GM21786 (cell line): ENCODE measurements around the gene FNDC7.
A peak's percentile ranks its signal among the peaks of the same experiment; 100 is the strongest.
"Not testable (repeated sequence)": the region's sequence is repeated elsewhere in the genome, so short reads cannot be mapped to it uniquely, and the experiment has no call there.

Experiments used
- ATAC-seq: cut with Tn5 transposase; IDR thresholded peaks from one replicate; pipeline ENCODE4 v1.9.1; 2021; ENCODE audit not compliant: unreplicated experiment

Gene FNDC7

GRCh38 chr1:108734171-108734865, 21.6 kb downstream of the FNDC7 start:
- no peak for ATAC-seq

GRCh38 chr1:108742253-108742652, 29.5 kb downstream of the FNDC7 start:
- ATAC-seq = no peak

- no peak for ATAC-seq
Observed at GRCh38 chr1:108745980-108746381, 33.3 kb downstream of the FNDC7 start.

GRCh38 chr1:108746382-108747170, 33.9 kb downstream of the FNDC7 start, which contains the start of gene STXBP3:
STXBP3 (plus strand) TSS chr1:108746674; CDS start chr1:108746738, 64 bp downstream.
- ATAC-seq = peak; percentile 90

GRCh38 chr1:108747171-108747850, 34.6 kb downstream of the FNDC7 start:
- ATAC-seq = peak; percentile 39

GRCh38 chr1:108747898-108748297, 35.2 kb downstream of the FNDC7 start:
- ATAC-seq = no peak

GRCh38 chr1:108749081-108749480, 36.4 kb downstream of the FNDC7 start:
- no peak for ATAC-seq

GRCh38 chr1:108750476-108751181, 37.9 kb downstream of the FNDC7 start:
- ATAC-seq = no peak

GRCh38 chr1:108753363-108753762, 40.7 kb downstream of the FNDC7 start:
- no peak for ATAC-seq

GRCh38 chr1:108758796-108759195, 46.1 kb downstream of the FNDC7 start:
- ATAC-seq = no peak

GRCh38 chr1:108767115-108767514, 54.4 kb downstream of the FNDC7 start:
- no peak for ATAC-seq

- ATAC-seq = no peak
Observed at GRCh38 chr1:108767708-108768107, 55.0 kb downstream of the FNDC7 start.

GRCh38 chr1:108777839-108778238, 65.1 kb downstream of the FNDC7 start:
- no peak for ATAC-seq

- ATAC-seq = no peak
Observed at GRCh38 chr1:108779455-108779854, 66.7 kb downstream of the FNDC7 start.

GRCh38 chr1:108780937-108781574, 68.3 kb downstream of the FNDC7 start:
- ATAC-seq = no peak

- ATAC-seq = not testable (repeated sequence)
Observed at GRCh38 chr1:108781575-108781944, 68.9 kb downstream of the FNDC7 start.

GRCh38 chr1:108785264-108785663, 72.6 kb downstream of the FNDC7 start:
- no peak for ATAC-seq

GRCh38 chr1:108785880-108786279, 73.2 kb downstream of the FNDC7 start:
- ATAC-seq = no peak

- no peak for ATAC-seq
Observed at GRCh38 chr1:108791790-108792189, 79.1 kb downstream of the FNDC7 start.
